H9 (cell line): ENCODE measurements around the gene PAQR3. TPM values are rescaled to one million over a fixed set of nuclear protein-coding genes. Genes with fewer than 3 reads are reported as not detected.

ENCODE experiments used
- DNase-seq: peaks from one replicate; pipeline ENCODE4 v3.0.0-alpha.2; 2017
- H2AFZ ChIP-seq: one replicate; pipeline ENCODE4 v1.6.1; 2013; ENCODE audit warnings: mild to moderate bottlenecking, low read length, control low read depth, moderate library complexity
- H2AK5ac ChIP-seq: 2 replicates; pipeline ENCODE4 v1.6.1; 2013; ENCODE audit warnings: low read length, control low read depth, mixed read lengths; ENCODE audit not compliant: insufficient read length
- H2BK120ac ChIP-seq: one replicate; pipeline ENCODE4 v1.6.1; 2013; ENCODE audit warnings: low read depth, mild to moderate bottlenecking, low read length, control low read depth, inconsistent platforms; ENCODE audit not compliant: poor library complexity, severe bottlenecking
- H2BK12ac ChIP-seq: 2 replicates; pipeline ENCODE4 v1.6.1; 2013; ENCODE audit warnings: low read length, control low read depth, mixed read lengths, low read depth; ENCODE audit not compliant: insufficient read length
- H2BK15ac ChIP-seq: 2 replicates; pipeline ENCODE4 v1.6.1; 2013; ENCODE audit warnings: low read depth, low read length, control low read depth
- H2BK20ac ChIP-seq: one replicate; pipeline ENCODE4 v1.6.1; 2013; ENCODE audit warnings: low read depth, mild to moderate bottlenecking, low read length, control low read depth, inconsistent platforms; ENCODE audit not compliant: poor library complexity, severe bottlenecking
- H2BK5ac ChIP-seq: 2 replicates; pipeline ENCODE4 v1.6.1; 2013; ENCODE audit warnings: low read length, control low read depth, mixed read lengths; ENCODE audit not compliant: insufficient read length
- H3K14ac ChIP-seq: 2 replicates; pipeline ENCODE4 v1.6.1; 2013; ENCODE audit warnings: low read length, control low read depth; ENCODE audit not compliant: insufficient read depth
- H3K18ac ChIP-seq: 2 replicates; pipeline ENCODE4 v1.6.1; 2013; ENCODE audit warnings: low read depth, mild to moderate bottlenecking, mixed read lengths, low read length, control low read depth; ENCODE audit not compliant: insufficient read length
- H3K23ac ChIP-seq: 2 replicates; pipeline ENCODE4 v1.6.1; 2013; ENCODE audit warnings: low read length, control low read depth, mixed read lengths, low read depth; ENCODE audit not compliant: insufficient read length
- H3K23me2 ChIP-seq: 2 replicates; pipeline ENCODE4 v1.6.1; 2013; ENCODE audit warnings: low read depth, mild to moderate bottlenecking, mixed read lengths, low read length, control low read depth; ENCODE audit not compliant: insufficient read length, poor library complexity, severe bottlenecking
- H3K27ac ChIP-seq: 2 replicates; pipeline ENCODE4 v1.5.1; 2013; ENCODE audit warnings: low read length, control low read depth, mixed read lengths, low read depth; ENCODE audit not compliant: insufficient read length
- H3K27me3 ChIP-seq: 2 replicates; pipeline ENCODE4 v1.6.1; 2013; ENCODE audit warnings: low read length, control low read depth, inconsistent platforms; ENCODE audit not compliant: insufficient read depth
- H3K4ac ChIP-seq: 2 replicates; pipeline ENCODE4 v1.6.1; 2013; ENCODE audit warnings: low read depth, mild to moderate bottlenecking, control low read depth, inconsistent platforms, low read length, moderate library complexity
- H3K4me1 ChIP-seq: 2 replicates; pipeline ENCODE4 v1.6.1; 2013; ENCODE audit warnings: low read length, control low read depth, inconsistent platforms; ENCODE audit not compliant: insufficient read depth
- H3K4me2 ChIP-seq: 2 replicates; pipeline ENCODE4 v1.6.1; 2013; ENCODE audit warnings: low read length, control low read depth, mixed read lengths; ENCODE audit not compliant: insufficient read length, insufficient read depth
- H3K56ac ChIP-seq: 2 replicates; pipeline ENCODE4 v1.6.1; 2013; ENCODE audit warnings: low read depth, mild to moderate bottlenecking, mixed read lengths, low read length, control low read depth; ENCODE audit not compliant: insufficient read length
- H3K79me1 ChIP-seq: 2 replicates; pipeline ENCODE4 v1.6.1; 2013; ENCODE audit warnings: low read depth, mild to moderate bottlenecking, moderate library complexity, low read length, control low read depth, inconsistent platforms; ENCODE audit not compliant: insufficient read depth, poor library complexity, severe bottlenecking
- H3K79me2 ChIP-seq: 2 replicates; pipeline ENCODE4 v1.6.1; 2013; ENCODE audit warnings: low read length, control low read depth, inconsistent platforms; ENCODE audit not compliant: insufficient read depth
- H3K9ac ChIP-seq: 2 replicates; pipeline ENCODE4 v1.6.1; 2013; ENCODE audit warnings: low read length, control low read depth, mixed read lengths; ENCODE audit not compliant: insufficient read length; ENCODE audit errors: extremely low read depth
- H3K9me3 ChIP-seq: one replicate; pipeline ENCODE4 v1.6.1; 2013; ENCODE audit warnings: low read depth, low read length, inconsistent platforms; ENCODE audit not compliant: control insufficient read depth
- H3T11ph ChIP-seq: one replicate; pipeline ENCODE4 v1.6.1; 2013; ENCODE audit warnings: mild to moderate bottlenecking, low read length, control low read depth, inconsistent platforms
- H4K20me1 ChIP-seq: one replicate; pipeline ENCODE4 v1.6.1; 2013; ENCODE audit not compliant: control insufficient read depth, insufficient read length, insufficient read depth
- H4K5ac ChIP-seq: 2 replicates; pipeline ENCODE4 v1.6.1; 2013; ENCODE audit warnings: low read depth, mild to moderate bottlenecking, mixed read lengths, low read length, control low read depth; ENCODE audit not compliant: insufficient read length
- H4K8ac ChIP-seq: replicated peaks from 2 replicates; pipeline ENCODE4 v1.6.1; 2013; ENCODE audit warnings: low read length, control low read depth, mixed read lengths, low read depth; ENCODE audit not compliant: insufficient read length
- H4K91ac ChIP-seq: 2 replicates; pipeline ENCODE4 v1.6.1; 2013; ENCODE audit warnings: low read depth, mild to moderate bottlenecking, moderate library complexity, mixed read lengths, low read length, control low read depth; ENCODE audit not compliant: insufficient read length
- H3K27ac Mint-ChIP-seq, 3 experiments: 2 replicates in 2 of 3; 3 replicates in 1 of 3; pipeline ENCODE4 v1.8.0; 2020 to 2021; ENCODE audit warnings: mixed read lengths in 3 of 3, mild to moderate bottlenecking in 1 of 3, moderate library complexity in 1 of 3
- H3K27me3 Mint-ChIP-seq: 2 replicates; pipeline ENCODE4 v1.8.0; 2021; ENCODE audit warnings: low read depth, mild to moderate bottlenecking, moderate library complexity, mixed read lengths
- H3K36me3 Mint-ChIP-seq, 3 experiments: 2 replicates in 2 of 3; 3 replicates in 1 of 3; pipeline ENCODE4 v1.8.0; 2020 to 2021; ENCODE audit warnings: low read depth in 3 of 3, mixed read lengths in 3 of 3; ENCODE audit not compliant: insufficient read depth in 1 of 3
- H3K4me1 Mint-ChIP-seq, 2 experiments: 2 replicates each; pipeline ENCODE4 v1.8.0; 2020; ENCODE audit warnings: mixed read lengths in 2 of 2
- H3K4me3 Mint-ChIP-seq, 2 experiments: 2 replicates in 1 of 2; 3 replicates in 1 of 2; pipeline ENCODE4 v1.8.0; 2020 to 2021; ENCODE audit warnings: mild to moderate bottlenecking in 2 of 2, mixed read lengths in 2 of 2, moderate library complexity in 1 of 2
- H3K9me3 Mint-ChIP-seq, 2 experiments: 2 replicates in 1 of 2; 3 replicates in 1 of 2; pipeline ENCODE4 v1.8.0; 2020; ENCODE audit warnings: mild to moderate bottlenecking in 2 of 2, mixed read lengths in 2 of 2, moderate library complexity in 1 of 2
- CTCF ChIP-seq: fragments of 200-600 bp; sonication (generic); conservative IDR thresholded peaks from 3 replicates; pipeline ENCODE4 v1.8.0; 2021; ENCODE audit warnings: antibody characterized with exemption, mild to moderate bottlenecking
- WGBS: extraction: QIAGEN DNeasy Blood & Tissue Kit; methylation state at CpG from one replicate; pipeline ENCODE4 v1.1.7; 2013; ENCODE audit warnings: missing lambda C conversion rate, low lambda C conversion rate, mixed read lengths; ENCODE audit not compliant: insufficient read length; ENCODE audit errors: extremely low coverage; 5-methylcytosine and 5-hydroxymethylcytosine counted together
- total RNA-seq: library from RNA; stranded (reverse); gene quantifications from 2 replicates; pipeline ENCODE4 v1.2.1, GENCODE V29; 2021

Gene PAQR3
- total RNA-seq, 1 experiment from 2014 or later: 26.3 TPM

DNA sequence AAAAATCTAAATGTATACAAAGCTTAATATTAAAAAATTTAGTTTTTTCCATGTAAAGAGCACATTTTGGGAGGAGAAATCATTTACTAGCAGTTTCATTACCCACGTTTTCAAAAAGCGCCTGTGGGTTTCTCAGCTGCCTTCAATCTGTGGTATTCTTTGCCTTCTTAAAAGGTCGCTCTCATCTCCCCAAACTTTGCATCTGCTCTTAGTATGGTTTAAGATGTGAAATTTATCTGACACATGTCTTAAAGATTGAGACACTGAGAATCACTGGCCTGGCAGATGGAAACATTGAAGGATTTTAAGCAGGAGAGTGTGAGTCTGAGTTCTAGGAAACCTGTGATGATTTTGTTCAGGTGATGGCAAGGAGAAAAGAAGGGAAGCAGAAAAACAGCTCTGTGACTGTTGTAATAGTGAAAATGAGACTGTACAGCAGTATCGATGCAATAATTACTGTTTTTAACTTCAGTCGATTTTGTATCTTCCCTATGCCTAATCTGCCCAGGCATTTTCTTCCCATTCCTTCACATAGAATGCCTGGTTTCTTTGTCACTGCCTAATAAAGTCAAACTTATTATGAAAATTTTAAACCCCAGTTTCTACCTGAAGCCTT is 75.9 kb downstream of the PAQR3 start:
- Histone ChIP-seq H3K9me3 (no peaks in the 10 kb centered on the region), H3K14ac (no peak overlapping the region), H3K56ac (no peak overlapping the region), H3K23me2 (no peaks in the 10 kb centered on the region), H4K5ac (no peak overlapping the region), H2BK12ac (no peak overlapping the region), H3K79me1 (no peaks in the 10 kb centered on the region), H2BK20ac (no peak overlapping the region), H3K18ac (no peak overlapping the region), H2BK120ac (no peak overlapping the region), H4K20me1 (no peaks in the 10 kb centered on the region), H2AFZ (no peak overlapping the region), H3K4ac (no peak overlapping the region), H3K9ac (no peak overlapping the region), H3T11ph (no peak overlapping the region), H4K8ac (no peak overlapping the region), H2AK5ac (no peak overlapping the region), H3K23ac (no peak overlapping the region), H3K27me3 (no peaks in the 10 kb centered on the region), H3K79me2 (no peaks in the 10 kb centered on the region), H2BK15ac (no peak overlapping the region), H3K4me1 (no peaks in the 10 kb centered on the region), H3K27ac (no peak overlapping the region), H4K91ac (no peak overlapping the region), H2BK5ac (no peak overlapping the region), H3K4me2 (no peak overlapping the region)
- peaks cover 5 to 21% (median 11%) of the 10 kb centered on the region in 3 experiments; a peak in 6 of 7 replicates for H3K36me3 Mint-ChIP-seq
- H3K4me3 Mint-ChIP-seq: no peak overlapping the region
- no peaks in the 10 kb centered on the region for H3K4me1 Mint-ChIP-seq
- no peaks in the 10 kb centered on the region for H3K9me3 Mint-ChIP-seq
- no peak for DNase-seq
- no peak for TF ChIP-seq CTCF
- H3K27ac Mint-ChIP-seq: no peak overlapping the region; a peak in 1 of 7 replicates
- H3K27me3 Mint-ChIP-seq: no peaks in the 10 kb centered on the region
- WGBS: no CpG with 5 or more reads among the region's 5 CpGs
